ENCODE results near the gene DAP. TPM values are rescaled to one million over a fixed set of nuclear protein-coding genes. Genes with fewer than 3 reads are reported as not detected.

Gene DAP
- polyA plus RNA-seq, 3 donors: 60.9 to 69.0 (median 62.3) TPM

DNA sequence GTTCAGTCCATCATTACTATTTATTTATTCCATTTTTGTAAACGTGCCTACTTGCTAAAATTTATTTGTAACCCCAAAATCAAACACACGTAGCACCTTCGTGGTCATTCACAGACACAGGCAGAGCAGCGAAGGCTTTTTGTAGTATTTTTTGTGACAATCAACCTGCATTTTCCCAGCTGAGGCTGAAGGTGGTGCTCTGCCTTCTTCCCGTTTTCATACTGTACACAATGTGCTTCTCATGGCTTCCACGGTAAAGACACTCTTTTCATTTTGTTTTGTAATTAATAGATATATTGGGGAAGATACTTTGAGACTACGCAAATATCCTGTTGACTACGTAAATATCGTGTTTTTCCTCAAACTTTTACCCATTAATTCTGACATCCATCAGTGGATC, 19.4 kb downstream of the DAP start:
- no peak for DNase-seq
- peaks cover 12 to 18% of the 10 kb centered on the region in 2 donors for H3K4me1 ChIP-seq (ENCODE audit: control insufficient read depth in 1 of 2, insufficient read depth in 2 of 2, low read length in 2 of 2)
- H3K4me3 ChIP-seq (replicated peaks in 1 of 3; ENCODE audit: low read depth in 2 of 3, low read length in 3 of 3): no peak overlapping the region
- Mint-ChIP-seq H3K4me1 (peaks cover 21% of the 10 kb centered on the region), H3K4me3 (no peak overlapping the region), H3K27me3 (ENCODE audit: low read depth in 3 of 3) (no peaks in the 10 kb centered on the region), H3K27ac (no peak overlapping the region), H3K36me3 (peaks cover 69 to 87% of the 10 kb centered on the region in 2 donors), H3K9me3 (peaks cover 6 to 14% (median 9%) of the 10 kb centered on the region in 7 donors)
- no peak overlapping the region for H3K27ac ChIP-seq (ENCODE audit: low read depth in 1 of 2, low read length in 2 of 2)
- TF ChIP-seq, protein P1, sequence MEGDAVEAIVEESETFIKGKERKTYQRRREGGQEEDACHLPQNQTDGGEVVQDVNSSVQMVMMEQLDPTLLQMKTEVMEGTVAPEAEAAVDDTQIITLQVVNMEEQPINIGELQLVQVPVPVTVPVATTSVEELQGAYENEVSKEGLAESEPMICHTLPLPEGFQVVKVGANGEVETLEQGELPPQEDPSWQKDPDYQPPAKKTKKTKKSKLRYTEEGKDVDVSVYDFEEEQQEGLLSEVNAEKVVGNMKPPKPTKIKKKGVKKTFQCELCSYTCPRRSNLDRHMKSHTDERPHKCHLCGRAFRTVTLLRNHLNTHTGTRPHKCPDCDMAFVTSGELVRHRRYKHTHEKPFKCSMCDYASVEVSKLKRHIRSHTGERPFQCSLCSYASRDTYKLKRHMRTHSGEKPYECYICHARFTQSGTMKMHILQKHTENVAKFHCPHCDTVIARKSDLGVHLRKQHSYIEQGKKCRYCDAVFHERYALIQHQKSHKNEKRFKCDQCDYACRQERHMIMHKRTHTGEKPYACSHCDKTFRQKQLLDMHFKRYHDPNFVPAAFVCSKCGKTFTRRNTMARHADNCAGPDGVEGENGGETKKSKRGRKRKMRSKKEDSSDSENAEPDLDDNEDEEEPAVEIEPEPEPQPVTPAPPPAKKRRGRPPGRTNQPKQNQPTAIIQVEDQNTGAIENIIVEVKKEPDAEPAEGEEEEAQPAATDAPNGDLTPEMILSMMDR (IDR thresholded peaks at IDR 0.05): peak; percentile 21
- intact Hi-C loops (cut with micrococcal nuclease): loop anchor here in 1 of 2 donors (5.0 kb wide), 1 partner anchor 34 kb away; no protein-coding TSS in a partner anchor
- peaks cover 25 to 82% of the 10 kb centered on the region in 2 donors for H3K36me3 ChIP-seq (replicated peaks in 1 of 2; ENCODE audit: control insufficient read depth in 1 of 2, insufficient read depth in 2 of 2, low read length in 2 of 2)
- peaks cover 0 to 5% of the 10 kb centered on the region in 2 donors for H3K9me3 ChIP-seq (replicated peaks in 1 of 2; ENCODE audit: control insufficient read depth in 1 of 2, insufficient read depth in 1 of 2, low read length in 2 of 2)
- no peak overlapping the region for H3K9ac ChIP-seq (ENCODE audit: insufficient read depth, low read length, poor library complexity, severe bottlenecking)
- H3K4me2 ChIP-seq (replicated peaks; ENCODE audit: extremely low read depth, low read length, poor library complexity, severe bottlenecking): no peak overlapping the region
- no peaks in the 10 kb centered on the region for H3K27me3 ChIP-seq (ENCODE audit: control insufficient read depth in 2 of 2, insufficient read depth in 2 of 2, low read length in 2 of 2)
- H3K79me2 ChIP-seq (ENCODE audit: insufficient read depth, low read length): peaks cover 88% of the 10 kb centered on the region
- peaks cover 58% of the 10 kb centered on the region for H4K20me1 ChIP-seq (ENCODE audit: insufficient read depth, low read length)
- WGBS (ENCODE audit: insufficient coverage): 96% methylated on average over 4 of the region's 9 CpGs
- no peak overlapping the region for H2AFZ ChIP-seq (ENCODE audit: insufficient read depth, low read depth, low read length, poor library complexity, severe bottlenecking)

DNA sequence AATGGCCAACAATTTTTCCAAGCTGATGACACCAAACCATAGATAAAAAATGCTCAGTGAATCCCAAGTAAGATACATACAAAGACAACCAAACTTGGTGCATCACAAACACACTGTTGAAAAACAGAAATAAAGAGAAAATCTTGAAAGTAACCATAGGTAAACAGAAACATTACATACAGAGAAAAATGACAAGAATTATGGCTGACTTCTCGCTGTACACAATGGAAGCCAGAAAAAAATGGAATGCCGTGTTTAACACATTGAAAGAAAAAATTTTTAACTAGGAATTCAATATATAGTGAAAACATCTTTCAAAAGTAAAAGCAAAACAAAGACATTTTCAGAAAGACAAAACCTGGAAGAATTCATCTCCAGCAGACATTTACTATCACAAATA, 20.6 kb downstream of the DAP start:
- Mint-ChIP-seq H3K9me3 (peaks cover 6 to 14% (median 9%) of the 10 kb centered on the region in 7 donors), H3K27ac (peak overlapping the region in 2 of 7 donors; percentile 16 to 76), H3K27me3 (ENCODE audit: low read depth in 3 of 3) (no peaks in the 10 kb centered on the region), H3K36me3 (peaks cover 65 to 78% of the 10 kb centered on the region in 2 donors), H3K4me3 (no peak overlapping the region), H3K4me1 (peaks cover 29% of the 10 kb centered on the region)
- Histone ChIP-seq H3K9ac (ENCODE audit: insufficient read depth, low read length, poor library complexity, severe bottlenecking) (no peak overlapping the region), H3K27ac (ENCODE audit: low read depth in 1 of 2, low read length in 2 of 2) (no peak overlapping the region), H3K9me3 (replicated peaks in 1 of 2; ENCODE audit: control insufficient read depth in 1 of 2, insufficient read depth in 1 of 2, low read length in 2 of 2) (peaks cover 0 to 5% of the 10 kb centered on the region in 2 donors), H4K20me1 (ENCODE audit: insufficient read depth, low read length) (peaks cover 59% of the 10 kb centered on the region), H3K36me3 (replicated peaks in 1 of 2; ENCODE audit: control insufficient read depth in 1 of 2, insufficient read depth in 2 of 2, low read length in 2 of 2) (peaks cover 21 to 78% of the 10 kb centered on the region in 2 donors), H3K27me3 (ENCODE audit: control insufficient read depth in 2 of 2, insufficient read depth in 2 of 2, low read length in 2 of 2) (no peaks in the 10 kb centered on the region), H3K79me2 (ENCODE audit: insufficient read depth, low read length) (peaks cover 92% of the 10 kb centered on the region), H3K4me2 (replicated peaks; ENCODE audit: extremely low read depth, low read length, poor library complexity, severe bottlenecking) (no peak overlapping the region), H3K4me1 (ENCODE audit: control insufficient read depth in 1 of 2, insufficient read depth in 2 of 2, low read length in 2 of 2) (peaks cover 9 to 14% of the 10 kb centered on the region in 2 donors), H2AFZ (ENCODE audit: insufficient read depth, low read depth, low read length, poor library complexity, severe bottlenecking) (no peak overlapping the region), H3K4me3 (replicated peaks in 1 of 3; ENCODE audit: low read depth in 2 of 3, low read length in 3 of 3) (no peak overlapping the region)
- WGBS (ENCODE audit: insufficient coverage): no CpG with 5 or more reads among the region's 2 CpGs
- DNase-seq: no peak
- intact Hi-C loops (cut with micrococcal nuclease): loop anchor here in 1 of 2 donors (5.0 kb wide), 1 partner anchor 33 kb away; no protein-coding TSS in a partner anchor
- TF ChIP-seq, protein P1 (IDR thresholded peaks at IDR 0.05): no peak
